SK-N-MC (cell line): ENCODE results near the gene KRT37.

Source experiments
- DNase-seq: peaks from one replicate; pipeline ENCODE4 v3.0.0-alpha.2; 2011; ENCODE audit warnings: low read depth, low spot score
- H3K27ac ChIP-seq: fragments of 200-600 bp; sonication (generic); 2 replicates; pipeline ENCODE4 v1.5.1; 2016; ENCODE audit warnings: mixed run types
- H3K36me3 ChIP-seq: fragments of 200-600 bp; sonication (generic); 2 replicates; pipeline ENCODE4 v1.6.1; 2017; ENCODE audit warnings: antibody characterized with exemption, low read length, mixed read lengths; ENCODE audit not compliant: insufficient read depth
- H3K4me3 ChIP-seq: fragments of 200-600 bp; sonication (generic); 2 replicates; pipeline ENCODE4 v1.5.1; 2016
- H3K9ac ChIP-seq: fragments of 200-600 bp; sonication (generic); 2 replicates; pipeline ENCODE4 v1.8.0; 2017; ENCODE audit warnings: mixed run types, mixed read lengths; ENCODE audit not compliant: insufficient read length
- H3K9me3 ChIP-seq: fragments of 200-600 bp; sonication (generic); 2 replicates; pipeline ENCODE4 v1.6.1; 2017; ENCODE audit warnings: low read depth, mild to moderate bottlenecking, antibody characterized with exemption, low read length, moderate library complexity, mixed read lengths
- EZH2 ChIP-seq: fragments of 200-600 bp; sonication (generic); IDR thresholded peaks from one replicate; pipeline ENCODE4 v1.6.1; 2017; ENCODE audit warnings: antibody characterized with exemption
- FOXP2 ChIP-seq: optimal IDR thresholded peaks from 2 replicates; pipeline ENCODE3; 2011; ENCODE audit warnings: mild to moderate bottlenecking, moderate library complexity; ENCODE audit not compliant: insufficient read depth; ENCODE audit errors: extremely low read length, control extremely low read depth
- POLR2AphosphoS5 ChIP-seq: IDR thresholded peaks from 2 replicates; pipeline ENCODE4 v1.6.1; 2012; ENCODE audit warnings: mild to moderate bottlenecking, low read depth, low read length, borderline replicate concordance

KRT37 gene

DNA sequence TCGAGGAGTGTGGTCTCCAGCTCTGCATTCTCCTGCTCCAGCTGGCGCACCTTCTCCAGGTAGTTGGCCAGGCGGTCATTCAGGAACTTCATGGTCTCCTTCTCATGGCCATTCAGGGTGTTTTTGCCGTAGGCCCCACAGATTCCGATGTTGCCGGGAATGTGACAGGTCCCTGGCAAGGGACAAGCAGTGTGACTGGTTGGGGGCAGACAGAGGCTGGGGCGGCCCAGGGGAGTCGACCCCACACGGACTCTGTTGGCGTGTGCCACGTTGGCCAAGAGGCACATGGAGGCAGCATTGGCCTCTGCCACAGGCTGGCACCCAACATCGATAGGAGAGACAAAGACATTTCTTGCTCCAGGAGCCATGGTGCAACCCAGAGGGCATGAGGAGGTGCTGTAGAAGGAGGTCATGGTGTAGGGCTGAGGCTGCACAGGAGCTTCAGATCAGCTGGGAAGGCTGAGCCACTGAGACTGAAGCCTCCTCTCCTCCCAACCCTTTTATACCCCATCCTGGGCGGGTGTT is at the start of gene KRT37:
Gene KRT37 (minus strand): TSS at position 475 of the 525 bp plus-strand sequence. CDS start 62 bp downstream, at position 413.
- H3K4me3 ChIP-seq = no peak within 1 kb of the TSS

DNA sequence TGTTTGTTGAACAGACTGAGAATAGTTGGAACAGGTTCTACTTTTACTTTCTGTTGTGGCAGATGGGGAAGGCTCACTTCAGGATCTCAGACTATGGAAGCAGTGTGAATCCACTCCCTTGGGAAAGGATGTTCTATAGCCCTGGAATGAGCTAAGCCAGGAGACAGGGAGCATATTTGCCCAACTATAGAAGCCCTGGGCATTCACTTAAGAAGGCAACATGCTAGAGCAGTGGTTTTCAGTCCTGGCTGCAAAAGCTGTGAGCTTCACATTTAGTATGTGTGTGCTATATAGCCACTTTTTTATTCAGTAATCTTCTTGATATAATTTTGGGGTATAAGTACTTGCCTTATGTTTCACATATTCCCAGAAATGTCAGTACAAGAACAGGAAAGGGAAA is 44.0 kb upstream of the KRT37 start:
- no peak overlapping the region for H3K4me3 ChIP-seq
- no peaks in the 10 kb centered on the region for H3K36me3 ChIP-seq
- 0 out of 2 replicates have a peak, but pooled peaks cover 5% of the 10 kb centered on the region for H3K9me3 ChIP-seq
- no peak overlapping the region for H3K9ac ChIP-seq
- no peak overlapping the region for H3K27ac ChIP-seq
- no peak for DNase-seq
- no peak for TF ChIP-seq EZH2
- no peak for TF ChIP-seq FOXP2
- no peak for TF ChIP-seq POLR2AphosphoS5

More for the DNA sequence above, at the start of gene KRT37:
- DNase-seq = no peak
- no peak within 1 kb of the TSS for H3K27ac ChIP-seq
- H3K36me3 ChIP-seq = no peaks in the 10 kb centered on the region
- H3K9me3 ChIP-seq = no peaks in the 10 kb centered on the region
- no peak within 1 kb of the TSS for H3K9ac ChIP-seq
- TF ChIP-seq POLR2AphosphoS5 = no peak
- no peak for TF ChIP-seq FOXP2
- no peak for TF ChIP-seq EZH2

DNA sequence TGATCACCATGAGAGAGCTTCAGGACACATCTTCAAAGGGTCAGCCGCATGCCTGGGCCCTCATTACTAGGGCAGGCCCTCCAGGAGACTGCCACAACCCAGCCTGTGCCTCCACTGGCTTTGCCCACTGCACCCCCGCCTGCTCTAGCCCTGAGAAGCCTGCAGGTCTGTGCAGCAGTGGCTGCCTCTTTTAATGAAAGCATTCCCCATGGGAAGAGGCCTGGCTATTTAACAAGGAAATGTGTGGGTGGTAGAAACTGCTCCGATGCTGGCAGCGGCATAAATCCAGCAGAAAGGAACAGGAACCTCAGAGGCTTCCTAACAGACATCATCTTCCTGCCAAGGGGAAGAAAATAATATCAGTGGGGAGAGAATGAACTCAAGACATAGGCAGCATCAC is 43.2 kb upstream of the KRT37 start:
- TF ChIP-seq EZH2 (no peak), FOXP2 (no peak), POLR2AphosphoS5 (no peak)
- Histone ChIP-seq H3K4me3 (no peak overlapping the region), H3K9ac (no peak overlapping the region), H3K9me3 (0 out of 2 replicates have a peak, but pooled peaks cover 5% of the 10 kb centered on the region), H3K36me3 (no peaks in the 10 kb centered on the region), H3K27ac (no peak overlapping the region)
- DNase-seq = no peak

DNA sequence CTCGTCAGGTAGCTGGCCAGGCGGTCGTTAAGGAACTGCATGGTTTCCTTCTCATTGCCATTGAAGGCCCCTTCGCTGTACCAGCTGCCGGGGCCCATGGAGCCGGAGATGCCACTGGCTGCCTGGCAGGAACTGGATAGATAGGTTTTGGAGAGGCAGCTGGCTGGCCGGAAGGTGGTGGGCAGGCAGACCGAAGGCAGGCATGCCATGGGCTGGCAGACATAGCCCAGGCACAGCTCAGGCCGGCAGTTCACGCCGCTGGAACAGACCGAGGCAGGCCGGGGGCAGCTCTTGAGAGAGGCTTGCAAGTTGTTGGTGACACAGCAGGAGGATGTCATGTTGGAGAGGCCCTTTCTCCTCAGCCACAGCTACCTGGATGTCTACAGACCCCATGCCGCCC is 42.6 kb upstream of the KRT37 start, which contains the start of gene KRT32:
Gene KRT32 (minus strand): TSS at position 399 of the 400 bp plus-strand sequence. CDS start 61 bp downstream, at position 338.
- Histone ChIP-seq H3K9ac (no peak within 1 kb of the TSS), H3K4me3 (no peak within 1 kb of the TSS), H3K9me3 (0 out of 2 replicates have a peak, but pooled peaks cover 5% of the 10 kb centered on the region), H3K36me3 (no peaks in the 10 kb centered on the region), H3K27ac (no peak within 1 kb of the TSS)
- TF ChIP-seq EZH2 = no peak
- TF ChIP-seq POLR2AphosphoS5 = no peak
- TF ChIP-seq FOXP2 = no peak
- DNase-seq = no peak

GRCh38 chr17:41464682-41465081 is 40.3 kb upstream of the KRT37 start:
- H3K9ac ChIP-seq = no peak overlapping the region
- no peak for TF ChIP-seq POLR2AphosphoS5
- no peak for TF ChIP-seq EZH2
- TF ChIP-seq FOXP2 = no peak
- DNase-seq = no peak
- 0 out of 2 replicates have a peak, but pooled peaks cover 5% of the 10 kb centered on the region for H3K9me3 ChIP-seq
- H3K27ac ChIP-seq = no peak overlapping the region
- H3K4me3 ChIP-seq = no peak overlapping the region
- H3K36me3 ChIP-seq = no peaks in the 10 kb centered on the region

- TF ChIP-seq EZH2 = no peak
- no peak for TF ChIP-seq FOXP2
- TF ChIP-seq POLR2AphosphoS5 = no peak
- no peaks in the 10 kb centered on the region for H3K36me3 ChIP-seq
- no peak overlapping the region for H3K4me3 ChIP-seq
- H3K27ac ChIP-seq = no peak overlapping the region
- DNase-seq = no peak
- H3K9ac ChIP-seq = no peak overlapping the region
- H3K9me3 ChIP-seq = 0 out of 2 replicates have a peak, but pooled peaks cover 5% of the 10 kb centered on the region
Measured at GRCh38 chr17:41464173-41464572, 39.8 kb upstream of the KRT37 start.

DNA sequence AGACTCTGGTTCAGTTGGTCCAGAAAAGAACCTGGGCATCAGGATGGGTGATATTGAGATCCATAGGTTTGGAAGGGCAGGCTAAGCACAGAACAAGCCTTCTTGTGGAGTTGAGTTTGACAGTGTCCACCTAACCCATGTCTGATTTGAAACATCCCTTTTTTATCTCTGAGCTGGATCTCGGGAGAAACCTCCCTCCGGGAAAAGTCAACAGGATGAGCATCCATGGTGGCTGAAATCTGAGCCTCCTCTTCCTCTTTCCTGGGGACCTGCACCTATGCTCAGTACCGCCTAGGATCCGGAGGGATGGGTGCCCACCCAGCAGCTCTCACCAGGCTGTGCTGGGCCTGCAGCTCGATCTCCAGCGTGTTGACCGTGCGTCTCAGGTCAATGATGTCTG is 39.4 kb upstream of the KRT37 start:
- TF ChIP-seq EZH2 = no peak
- TF ChIP-seq FOXP2 = no peak
- no peak for TF ChIP-seq POLR2AphosphoS5
- Histone ChIP-seq H3K36me3 (no peaks in the 10 kb centered on the region), H3K9me3 (0 out of 2 replicates have a peak, but pooled peaks cover 5% of the 10 kb centered on the region), H3K27ac (no peak overlapping the region), H3K9ac (no peak overlapping the region), H3K4me3 (no peak overlapping the region)
- DNase-seq = no peak

DNA sequence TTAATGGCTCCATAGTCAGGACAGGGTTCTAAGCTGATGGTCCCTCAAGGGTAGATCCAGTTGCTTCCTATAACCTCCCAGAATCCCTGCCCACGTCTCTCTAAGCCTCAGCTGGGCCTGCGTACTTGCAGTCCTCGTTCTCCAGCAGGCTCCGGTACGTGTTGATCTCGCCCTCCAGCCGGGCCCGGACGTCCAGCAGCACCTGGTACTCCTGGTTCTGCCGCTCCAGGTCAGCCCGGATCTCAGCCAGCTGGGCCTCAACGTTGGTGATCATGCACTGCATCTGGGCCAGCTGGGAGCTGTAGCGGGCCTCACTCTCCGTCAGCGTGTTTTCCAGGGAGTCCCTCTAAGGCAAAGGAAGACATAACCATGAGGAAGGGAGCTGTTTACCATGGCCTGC is 38.3 kb upstream of the KRT37 start:
- Histone ChIP-seq H3K9me3 (no peaks in the 10 kb centered on the region), H3K9ac (no peak overlapping the region), H3K4me3 (no peak overlapping the region), H3K27ac (no peak overlapping the region), H3K36me3 (no peaks in the 10 kb centered on the region)
- no peak for TF ChIP-seq POLR2AphosphoS5
- TF ChIP-seq FOXP2 = no peak
- TF ChIP-seq EZH2 = no peak
- no peak for DNase-seq

DNA sequence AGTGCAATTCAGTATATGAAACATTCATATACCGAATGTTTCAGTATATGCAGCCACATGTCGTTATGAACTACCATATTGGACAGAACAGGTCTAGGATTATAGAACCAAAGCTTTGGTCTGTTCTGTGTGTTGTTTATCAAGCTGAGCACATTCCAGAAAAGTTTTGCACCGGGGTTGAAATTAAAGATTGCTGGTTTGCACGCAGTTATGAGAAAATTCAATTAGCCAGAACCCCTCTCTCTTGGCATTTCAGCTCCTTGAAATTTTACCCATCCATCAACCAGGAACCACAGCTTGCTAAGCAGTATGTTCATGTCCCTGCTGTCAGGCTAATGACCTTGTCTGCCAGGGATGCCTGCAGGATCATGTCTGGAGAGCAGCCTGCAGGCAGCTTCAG is 33.3 kb upstream of the KRT37 start:
- TF ChIP-seq EZH2 = no peak
- no peak for TF ChIP-seq POLR2AphosphoS5
- TF ChIP-seq FOXP2 = no peak
- H3K36me3 ChIP-seq = no peaks in the 10 kb centered on the region
- no peak overlapping the region for H3K27ac ChIP-seq
- H3K9ac ChIP-seq = no peak overlapping the region
- no peaks in the 10 kb centered on the region for H3K9me3 ChIP-seq
- no peak for DNase-seq
- no peak overlapping the region for H3K4me3 ChIP-seq
